Esophagus squamous epithelium (tissue), 4 donors: ENCODE results near the gene CROCC.

ENCODE experiments used
- CTCF ChIP-seq, 6 experiments: fragments of 450-650 bp in 4 of 6; fragments of 200-600 bp in 2 of 6; sonication (generic) in 2 of 6; IDR thresholded peaks; one replicate each; pipeline ENCODE4 v1.5.1; 2016 to 2019; ENCODE audit warnings: antibody characterized with exemption in 6 of 6, mild to moderate bottlenecking in 4 of 6, moderate library complexity in 4 of 6
- POLR2A ChIP-seq, 4 donors: fragments of 450-650 bp; IDR thresholded peaks; one replicate each; pipeline ENCODE4 v1.6.1; 2017; ENCODE audit warnings: antibody characterized with exemption in 4 of 4, mild to moderate bottlenecking in 4 of 4, moderate library complexity in 3 of 4

GRCh38 chr1:16977377-16977776, 55.6 kb downstream of the CROCC start:
- TF ChIP-seq CTCF (IDR thresholded peaks at IDR 0.05) (no peak), POLR2A (IDR thresholded peaks at IDR 0.05) (no peak)
